ENCODE results near the gene OBI1.

Gene OBI1

GRCh38 chr13:78601874-78602560 is 56.9 kb downstream of the OBI1 start:
- DNase-seq = no peak

- DNase-seq = no peak
Measured at GRCh38 chr13:78601124-78601873, 57.7 kb downstream of the OBI1 start.

- DNase-seq = no peak
Measured at GRCh38 chr13:78600280-78600883, 58.6 kb downstream of the OBI1 start.

- no peak for DNase-seq
Measured at GRCh38 chr13:78599645-78600279, 59.2 kb downstream of the OBI1 start.

GRCh38 chr13:78598966-78599644 is 59.9 kb downstream of the OBI1 start:
- DNase-seq = no peak

- no peak for DNase-seq
Measured at GRCh38 chr13:78598116-78598781, 60.7 kb downstream of the OBI1 start.

- DNase-seq = no peak
Measured at GRCh38 chr13:78597602-78597932, 61.4 kb downstream of the OBI1 start.

- no peak for DNase-seq
Measured at GRCh38 chr13:78596736-78597601, 62.0 kb downstream of the OBI1 start.

- DNase-seq = no peak
Measured at GRCh38 chr13:78596399-78596735, 62.6 kb downstream of the OBI1 start.

GRCh38 chr13:78595495-78596398 is 63.2 kb downstream of the OBI1 start:
- no peak for DNase-seq

GRCh38 chr13:78594456-78594975 is 64.4 kb downstream of the OBI1 start:
- DNase-seq = no peak

GRCh38 chr13:78593652-78594455 is 65.1 kb downstream of the OBI1 start:
- no peak for DNase-seq

GRCh38 chr13:78593129-78593528 is 65.8 kb downstream of the OBI1 start:
- no peak for DNase-seq

GRCh38 chr13:78592584-78592983 is 66.4 kb downstream of the OBI1 start:
- no peak for DNase-seq

- no peak for DNase-seq
Measured at GRCh38 chr13:78589206-78589605, 69.7 kb downstream of the OBI1 start.

- DNase-seq = no peak
Measured at GRCh38 chr13:78587395-78587794, 71.6 kb downstream of the OBI1 start.

- no peak for DNase-seq
Measured at GRCh38 chr13:78586706-78587105, 72.2 kb downstream of the OBI1 start.

- no peak for DNase-seq
Measured at GRCh38 chr13:78576261-78576660, 82.7 kb downstream of the OBI1 start.

- no peak for DNase-seq
Measured at GRCh38 chr13:78572459-78572858, 86.5 kb downstream of the OBI1 start.

GRCh38 chr13:78569029-78569428 is 89.9 kb downstream of the OBI1 start:
- DNase-seq = no peak

Data from NCI-H1105 (cell line).